Measurements from ENCODE around the gene CPNE7.

The CPNE7 gene

GRCh38 chr16:89541792-89542191 is 33.8 kb upstream of the CPNE7 start:
- no peak overlapping the region for H3K27ac ChIP-seq (ENCODE audit: low read depth, low read length)

GRCh38 chr16:89544113-89544512 is 31.4 kb upstream of the CPNE7 start:
- Histone ChIP-seq H3K4me1 (ENCODE audit: control insufficient read depth, insufficient read depth, low read length) (no peaks in the 10 kb centered on the region), H3K27ac (ENCODE audit: low read depth, low read length) (no peak overlapping the region), H3K9ac (ENCODE audit: low read length) (no peak overlapping the region), H3K4me3 (ENCODE audit: low read depth, low read length) (no peak overlapping the region), H3K36me3 (ENCODE audit: control insufficient read depth, insufficient read depth, low read length) (peaks cover 81% of the 10 kb centered on the region), H3K9me3 (ENCODE audit: control insufficient read depth, insufficient read depth, low read depth, low read length) (no peaks in the 10 kb centered on the region), H3K27me3 (ENCODE audit: control insufficient read depth, insufficient read depth, low read length) (no peaks in the 10 kb centered on the region)

More at GRCh38 chr16:89541792-89542191, 33.8 kb upstream of the CPNE7 start:
- H3K27me3 ChIP-seq (ENCODE audit: control insufficient read depth, insufficient read depth, low read length), result no peaks in the 10 kb centered on the region
- H3K9ac ChIP-seq (ENCODE audit: low read length), result no peak overlapping the region
- H3K4me1 ChIP-seq (ENCODE audit: control insufficient read depth, insufficient read depth, low read length), result no peaks in the 10 kb centered on the region
- no peaks in the 10 kb centered on the region for H3K9me3 ChIP-seq (ENCODE audit: control insufficient read depth, insufficient read depth, low read depth, low read length)
- H3K36me3 ChIP-seq (ENCODE audit: control insufficient read depth, insufficient read depth, low read length), result peaks cover 81% of the 10 kb centered on the region
- H3K4me3 ChIP-seq (ENCODE audit: low read depth, low read length), result no peak overlapping the region

GRCh38 chr16:89544713-89545043 is 30.9 kb upstream of the CPNE7 start:
- Histone ChIP-seq H3K27me3 (ENCODE audit: control insufficient read depth, insufficient read depth, low read length) (no peaks in the 10 kb centered on the region), H3K9me3 (ENCODE audit: control insufficient read depth, insufficient read depth, low read depth, low read length) (no peaks in the 10 kb centered on the region), H3K27ac (ENCODE audit: low read depth, low read length) (no peak overlapping the region), H3K4me3 (ENCODE audit: low read depth, low read length) (no peak overlapping the region), H3K4me1 (ENCODE audit: control insufficient read depth, insufficient read depth, low read length) (no peaks in the 10 kb centered on the region), H3K9ac (ENCODE audit: low read length) (no peak overlapping the region), H3K36me3 (ENCODE audit: control insufficient read depth, insufficient read depth, low read length) (peaks cover 87% of the 10 kb centered on the region)

GRCh38 chr16:89545044-89545830 is 30.3 kb upstream of the CPNE7 start:
- peaks cover 88% of the 10 kb centered on the region for H3K36me3 ChIP-seq (ENCODE audit: control insufficient read depth, insufficient read depth, low read length)
- H3K27ac ChIP-seq (ENCODE audit: low read depth, low read length), result no peak overlapping the region
- no peak overlapping the region for H3K9ac ChIP-seq (ENCODE audit: low read length)

GRCh38 chr16:89545831-89546574 is 29.6 kb upstream of the CPNE7 start:
- H3K36me3 ChIP-seq (ENCODE audit: control insufficient read depth, insufficient read depth, low read length), result peaks cover 89% of the 10 kb centered on the region
- H3K4me1 ChIP-seq (ENCODE audit: control insufficient read depth, insufficient read depth, low read length), result no peaks in the 10 kb centered on the region
- no peaks in the 10 kb centered on the region for H3K9me3 ChIP-seq (ENCODE audit: control insufficient read depth, insufficient read depth, low read depth, low read length)
- no peaks in the 10 kb centered on the region for H3K27me3 ChIP-seq (ENCODE audit: control insufficient read depth, insufficient read depth, low read length)
- no peak overlapping the region for H3K4me3 ChIP-seq (ENCODE audit: low read depth, low read length)
- H3K27ac ChIP-seq (ENCODE audit: low read depth, low read length), result no peak overlapping the region
- H3K9ac ChIP-seq (ENCODE audit: low read length), result no peak overlapping the region

More at GRCh38 chr16:89545044-89545830, 30.3 kb upstream of the CPNE7 start:
- Histone ChIP-seq H3K4me3 (ENCODE audit: low read depth, low read length) (no peak overlapping the region), H3K27me3 (ENCODE audit: control insufficient read depth, insufficient read depth, low read length) (no peaks in the 10 kb centered on the region), H3K4me1 (ENCODE audit: control insufficient read depth, insufficient read depth, low read length) (no peaks in the 10 kb centered on the region), H3K9me3 (ENCODE audit: control insufficient read depth, insufficient read depth, low read depth, low read length) (no peaks in the 10 kb centered on the region)

GRCh38 chr16:89546781-89547180 is 28.8 kb upstream of the CPNE7 start:
- Histone ChIP-seq H3K4me1 (ENCODE audit: control insufficient read depth, insufficient read depth, low read length) (no peaks in the 10 kb centered on the region), H3K4me3 (ENCODE audit: low read depth, low read length) (no peak overlapping the region), H3K27ac (ENCODE audit: low read depth, low read length) (no peak overlapping the region), H3K9ac (ENCODE audit: low read length) (no peak overlapping the region), H3K9me3 (ENCODE audit: control insufficient read depth, insufficient read depth, low read depth, low read length) (no peaks in the 10 kb centered on the region), H3K36me3 (ENCODE audit: control insufficient read depth, insufficient read depth, low read length) (peaks cover 89% of the 10 kb centered on the region), H3K27me3 (ENCODE audit: control insufficient read depth, insufficient read depth, low read length) (no peaks in the 10 kb centered on the region)

- Histone ChIP-seq H3K9ac (ENCODE audit: low read length) (no peak overlapping the region), H3K36me3 (ENCODE audit: control insufficient read depth, insufficient read depth, low read length) (peaks cover 90% of the 10 kb centered on the region), H3K4me3 (ENCODE audit: low read depth, low read length) (no peak overlapping the region), H3K27me3 (ENCODE audit: control insufficient read depth, insufficient read depth, low read length) (no peaks in the 10 kb centered on the region), H3K4me1 (ENCODE audit: control insufficient read depth, insufficient read depth, low read length) (no peaks in the 10 kb centered on the region), H3K27ac (ENCODE audit: low read depth, low read length) (no peak overlapping the region), H3K9me3 (ENCODE audit: control insufficient read depth, insufficient read depth, low read depth, low read length) (no peaks in the 10 kb centered on the region)
Observed at GRCh38 chr16:89547291-89547690, 28.3 kb upstream of the CPNE7 start.

- Histone ChIP-seq H3K27me3 (ENCODE audit: control insufficient read depth, insufficient read depth, low read length) (no peaks in the 10 kb centered on the region), H3K9ac (ENCODE audit: low read length) (no peak overlapping the region), H3K27ac (ENCODE audit: low read depth, low read length) (no peak overlapping the region), H3K9me3 (ENCODE audit: control insufficient read depth, insufficient read depth, low read depth, low read length) (no peaks in the 10 kb centered on the region), H3K4me1 (ENCODE audit: control insufficient read depth, insufficient read depth, low read length) (no peaks in the 10 kb centered on the region), H3K4me3 (ENCODE audit: low read depth, low read length) (no peak overlapping the region), H3K36me3 (ENCODE audit: control insufficient read depth, insufficient read depth, low read length) (peaks cover 92% of the 10 kb centered on the region)
Observed at GRCh38 chr16:89547860-89548259, 27.7 kb upstream of the CPNE7 start.

GRCh38 chr16:89548344-89549006 is 27.1 kb upstream of the CPNE7 start:
- Histone ChIP-seq H3K27ac (ENCODE audit: low read depth, low read length) (no peak overlapping the region), H3K4me1 (ENCODE audit: control insufficient read depth, insufficient read depth, low read length) (no peaks in the 10 kb centered on the region), H3K27me3 (ENCODE audit: control insufficient read depth, insufficient read depth, low read length) (no peaks in the 10 kb centered on the region), H3K36me3 (ENCODE audit: control insufficient read depth, insufficient read depth, low read length) (peaks cover 97% of the 10 kb centered on the region), H3K9me3 (ENCODE audit: control insufficient read depth, insufficient read depth, low read depth, low read length) (no peaks in the 10 kb centered on the region), H3K4me3 (ENCODE audit: low read depth, low read length) (no peak overlapping the region), H3K9ac (ENCODE audit: low read length) (no peak overlapping the region)

GRCh38 chr16:89549007-89549700 is 26.4 kb upstream of the CPNE7 start:
- Histone ChIP-seq H3K9ac (ENCODE audit: low read length) (no peak overlapping the region), H3K4me1 (ENCODE audit: control insufficient read depth, insufficient read depth, low read length) (no peaks in the 10 kb centered on the region), H3K36me3 (ENCODE audit: control insufficient read depth, insufficient read depth, low read length) (peaks cover 97% of the 10 kb centered on the region), H3K4me3 (ENCODE audit: low read depth, low read length) (no peak overlapping the region), H3K27me3 (ENCODE audit: control insufficient read depth, insufficient read depth, low read length) (no peaks in the 10 kb centered on the region), H3K27ac (ENCODE audit: low read depth, low read length) (no peak overlapping the region), H3K9me3 (ENCODE audit: control insufficient read depth, insufficient read depth, low read depth, low read length) (no peaks in the 10 kb centered on the region)

Data from HUES6 (cell line).